Hematopoietic multipotent progenitor cell treated with erythropoietin and hydrocortisone succinate and interleukin-3 and kit ligand, for 6 days (in vitro differentiated cells): Measurements from ENCODE around the gene LCE1A.

Experiments
- DNase-seq: peaks from one replicate; pipeline ENCODE4 v3.0.0-alpha.2; 2015

The LCE1A gene

DNA sequence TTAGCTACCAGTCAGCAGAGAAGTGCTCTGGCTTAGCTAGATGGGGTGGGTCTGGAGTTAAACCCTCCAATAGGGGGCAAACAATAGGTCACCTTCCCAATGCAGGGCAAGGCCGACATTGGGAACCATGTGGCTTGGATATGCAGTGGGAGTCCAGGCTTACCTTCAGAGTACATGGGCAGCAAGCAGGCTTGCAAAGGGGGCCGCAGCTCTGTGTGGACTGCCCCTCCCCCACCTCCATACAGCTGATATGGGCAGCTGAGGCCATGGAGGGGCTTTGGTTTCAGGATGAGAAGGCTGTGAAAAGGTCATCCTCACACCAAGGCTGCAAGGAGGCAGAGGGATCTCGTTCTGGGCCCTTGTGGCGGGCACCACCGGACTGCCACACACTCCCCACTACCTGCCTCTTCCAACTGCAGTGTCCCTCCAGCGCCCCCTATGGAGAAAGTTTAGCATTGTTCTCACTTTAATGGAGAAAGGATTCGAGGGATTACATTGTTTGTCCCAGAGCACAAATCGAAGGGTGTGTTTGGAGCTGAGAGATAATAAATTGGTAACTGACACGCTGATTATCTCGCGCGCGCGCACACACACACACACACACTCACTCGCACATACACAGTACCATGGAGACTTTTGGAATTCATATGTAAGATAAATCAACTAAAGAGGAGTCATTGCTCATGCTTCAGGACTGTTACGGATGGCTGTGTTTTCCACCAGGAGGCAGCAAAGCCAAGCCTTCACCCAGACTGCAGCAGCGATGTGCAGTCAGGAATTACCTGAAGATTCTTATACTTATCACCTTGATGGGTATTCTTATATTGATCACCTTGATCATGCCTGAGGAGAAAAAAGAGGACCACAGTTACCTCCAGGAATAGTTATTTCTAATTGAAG is 43.8 kb downstream of the LCE1A start:
- DNase-seq: peak; percentile 47

GRCh38 chr1:152871731-152872126 is 44.5 kb downstream of the LCE1A start:
- DNase-seq: no peak

- no peak for DNase-seq
These were observed 46.2 kb downstream of the LCE1A start for GRCh38 chr1:152873495-152873894.

DNA sequence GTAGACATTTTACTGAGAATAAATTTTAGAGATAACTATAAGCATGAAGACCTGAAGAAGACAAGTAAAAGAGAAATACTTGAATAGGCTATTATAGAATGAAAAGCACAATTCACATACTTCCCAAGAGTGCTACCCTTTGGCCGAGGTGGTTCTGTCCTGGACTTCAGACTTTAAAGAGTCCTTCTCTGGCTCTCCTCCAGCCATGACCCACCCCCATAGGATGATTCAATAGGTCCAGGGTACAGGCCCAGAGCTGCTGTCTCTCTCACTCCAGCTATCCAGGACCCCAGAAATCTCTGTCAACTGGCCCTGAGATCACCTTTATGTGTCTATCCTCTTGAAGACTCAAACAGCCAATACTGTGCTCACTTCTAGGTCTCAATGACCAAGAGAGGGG is 49.6 kb downstream of the LCE1A start:
- DNase-seq: no peak
